ENCODE data around the gene CSMD2. TPM values are rescaled to one million over a fixed set of nuclear protein-coding genes. Genes with fewer than 3 reads are reported as not detected.

CSMD2 gene
- total and polyA plus RNA-seq, 2 donors (not counting 1 experiment from before 2014, with no cell fraction given): 2.2 to 7.6 TPM

DNA sequence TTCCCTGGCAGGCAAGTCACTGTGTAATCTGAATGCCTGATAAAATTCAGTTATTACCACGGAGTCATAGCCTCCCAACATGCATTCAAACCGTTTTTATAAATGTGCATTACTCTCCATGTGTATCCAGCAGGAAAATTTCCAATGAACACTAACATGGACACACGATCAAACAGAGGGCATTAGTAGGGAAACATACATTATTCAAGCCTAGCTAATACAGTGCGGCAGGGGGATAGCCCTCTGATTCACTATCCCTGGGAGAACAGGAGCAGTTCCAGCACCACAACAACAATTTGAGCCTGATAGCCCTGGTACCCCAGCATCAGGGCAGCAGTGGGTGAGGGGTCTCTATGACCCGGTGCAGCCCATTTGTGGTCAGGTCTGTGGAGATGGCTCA is 337.0 kb downstream of the CSMD2 start:
- DNase-seq (ENCODE audit: low read depth in 2 of 2): no peak
- H3K36me3 ChIP-seq (ENCODE audit: control insufficient read depth, insufficient read depth, low read length): no peaks in the 10 kb centered on the region
- H3K79me2 ChIP-seq (ENCODE audit: control insufficient read depth, insufficient read depth, low read length): no peaks in the 10 kb centered on the region
- TF ChIP-seq, protein P1, sequence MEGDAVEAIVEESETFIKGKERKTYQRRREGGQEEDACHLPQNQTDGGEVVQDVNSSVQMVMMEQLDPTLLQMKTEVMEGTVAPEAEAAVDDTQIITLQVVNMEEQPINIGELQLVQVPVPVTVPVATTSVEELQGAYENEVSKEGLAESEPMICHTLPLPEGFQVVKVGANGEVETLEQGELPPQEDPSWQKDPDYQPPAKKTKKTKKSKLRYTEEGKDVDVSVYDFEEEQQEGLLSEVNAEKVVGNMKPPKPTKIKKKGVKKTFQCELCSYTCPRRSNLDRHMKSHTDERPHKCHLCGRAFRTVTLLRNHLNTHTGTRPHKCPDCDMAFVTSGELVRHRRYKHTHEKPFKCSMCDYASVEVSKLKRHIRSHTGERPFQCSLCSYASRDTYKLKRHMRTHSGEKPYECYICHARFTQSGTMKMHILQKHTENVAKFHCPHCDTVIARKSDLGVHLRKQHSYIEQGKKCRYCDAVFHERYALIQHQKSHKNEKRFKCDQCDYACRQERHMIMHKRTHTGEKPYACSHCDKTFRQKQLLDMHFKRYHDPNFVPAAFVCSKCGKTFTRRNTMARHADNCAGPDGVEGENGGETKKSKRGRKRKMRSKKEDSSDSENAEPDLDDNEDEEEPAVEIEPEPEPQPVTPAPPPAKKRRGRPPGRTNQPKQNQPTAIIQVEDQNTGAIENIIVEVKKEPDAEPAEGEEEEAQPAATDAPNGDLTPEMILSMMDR (conservative IDR thresholded peaks at IDR 0.05 in 1 of 2, IDR thresholded peaks at IDR 0.05 in 1 of 2; ENCODE audit: low read depth in 1 of 2, low read length in 2 of 2): no peak
- TF ChIP-seq EZH2 (IDR thresholded peaks at IDR 0.05; ENCODE audit: low read length, missing control alignments): no peak
- no peaks in the 10 kb centered on the region for H4K20me1 ChIP-seq (ENCODE audit: control insufficient read depth, extremely low read depth, insufficient read depth, low read length)
- no peaks in the 10 kb centered on the region for H3K4me1 ChIP-seq (ENCODE audit: control insufficient read depth, extremely low read depth, insufficient read depth, low read length)
- no peak overlapping the region for H3K4me2 ChIP-seq (ENCODE audit: extremely low read depth, insufficient read depth, low read length)
- H3K27me3 ChIP-seq (ENCODE audit: control insufficient read depth, insufficient read depth, low read length): no peaks in the 10 kb centered on the region
- H2AFZ ChIP-seq (ENCODE audit: low read length): no peak overlapping the region
- H3K4me3 ChIP-seq (replicated peaks in 1 of 4; ENCODE audit: control extremely low read depth in 1 of 4, insufficient read depth in 1 of 4, low read depth in 3 of 4, low read length in 4 of 4): no peak overlapping the region
- no peaks in the 10 kb centered on the region for H3K9me3 ChIP-seq (ENCODE audit: control insufficient read depth, insufficient read depth, low read depth, low read length)
- no peak overlapping the region for H3K9ac ChIP-seq (ENCODE audit: insufficient read depth, low read length)
- no peak overlapping the region for H3K27ac ChIP-seq (ENCODE audit: insufficient read depth, low read length)

DNA sequence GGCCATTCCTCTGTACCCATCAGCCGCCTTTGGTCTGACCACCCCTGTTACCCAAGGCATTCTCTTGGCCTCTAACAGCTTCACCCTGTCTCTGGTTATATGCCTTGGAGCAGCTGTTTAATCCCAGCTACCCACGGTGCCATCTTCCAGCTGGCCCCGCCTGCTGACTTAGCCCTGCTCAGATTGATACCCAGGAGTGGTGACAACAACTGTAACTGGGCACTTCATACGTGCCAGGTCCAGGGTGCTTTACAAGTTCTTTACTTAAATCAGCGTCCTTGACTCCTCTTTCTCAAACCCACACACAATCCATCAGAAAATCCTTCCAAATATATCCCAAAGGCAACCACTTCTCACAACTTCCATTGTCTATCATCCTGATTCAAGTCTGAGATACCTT is 338.3 kb downstream of the CSMD2 start:
- H3K9ac ChIP-seq (ENCODE audit: insufficient read depth, low read length): no peak overlapping the region

DNA sequence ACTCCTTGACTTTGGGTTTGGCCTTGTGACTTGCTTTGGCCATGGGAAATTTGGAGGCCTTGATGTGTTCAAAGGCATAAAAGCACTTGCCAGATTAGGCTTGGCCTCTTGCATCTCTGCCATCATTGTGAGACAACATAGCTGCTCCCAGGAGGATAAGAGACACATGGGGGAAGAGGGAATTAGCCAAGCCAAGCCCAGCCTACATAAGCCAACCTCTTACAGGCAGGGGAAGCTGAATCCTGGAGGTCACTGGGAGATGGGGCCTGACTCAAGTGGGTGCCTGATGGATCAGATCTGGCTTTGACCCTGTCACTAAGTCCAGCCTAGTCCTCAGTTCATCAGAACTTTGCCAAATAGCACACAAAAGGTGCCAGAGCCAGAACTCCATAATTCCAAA is 338.7 kb downstream of the CSMD2 start:
- H3K9me3 ChIP-seq (ENCODE audit: control insufficient read depth, insufficient read depth, low read depth, low read length): no peaks in the 10 kb centered on the region
- H4K20me1 ChIP-seq (ENCODE audit: control insufficient read depth, extremely low read depth, insufficient read depth, low read length): no peaks in the 10 kb centered on the region
- H3K27me3 ChIP-seq (ENCODE audit: control insufficient read depth, insufficient read depth, low read length): no peaks in the 10 kb centered on the region
- H3K4me3 ChIP-seq (replicated peaks in 1 of 4; ENCODE audit: control extremely low read depth in 1 of 4, insufficient read depth in 1 of 4, low read depth in 3 of 4, low read length in 4 of 4): no peak overlapping the region
- no peaks in the 10 kb centered on the region for H3K79me2 ChIP-seq (ENCODE audit: control insufficient read depth, insufficient read depth, low read length)
- no peak overlapping the region for H3K4me2 ChIP-seq (ENCODE audit: extremely low read depth, insufficient read depth, low read length)
- TF ChIP-seq, protein P1 (conservative IDR thresholded peaks at IDR 0.05 in 1 of 2, IDR thresholded peaks at IDR 0.05 in 1 of 2; ENCODE audit: low read depth in 1 of 2, low read length in 2 of 2): no peak
- no peak for TF ChIP-seq EZH2 (IDR thresholded peaks at IDR 0.05; ENCODE audit: low read length, missing control alignments)
- no peaks in the 10 kb centered on the region for H3K36me3 ChIP-seq (ENCODE audit: control insufficient read depth, insufficient read depth, low read length)
- H3K9ac ChIP-seq (ENCODE audit: insufficient read depth, low read length): no peak overlapping the region
- H2AFZ ChIP-seq (ENCODE audit: low read length): no peak overlapping the region
- no peaks in the 10 kb centered on the region for H3K4me1 ChIP-seq (ENCODE audit: control insufficient read depth, extremely low read depth, insufficient read depth, low read length)
- no peak overlapping the region for H3K27ac ChIP-seq (ENCODE audit: insufficient read depth, low read length)
- DNase-seq (ENCODE audit: low read depth in 2 of 2): no peak

More for the DNA sequence above, 338.3 kb downstream of the CSMD2 start:
- Histone ChIP-seq H3K9me3 (ENCODE audit: control insufficient read depth, insufficient read depth, low read depth, low read length) (no peaks in the 10 kb centered on the region), H3K4me1 (ENCODE audit: control insufficient read depth, extremely low read depth, insufficient read depth, low read length) (no peaks in the 10 kb centered on the region), H3K27ac (ENCODE audit: insufficient read depth, low read length) (no peak overlapping the region), H3K27me3 (ENCODE audit: control insufficient read depth, insufficient read depth, low read length) (no peaks in the 10 kb centered on the region), H2AFZ (ENCODE audit: low read length) (no peak overlapping the region), H3K4me3 (replicated peaks in 1 of 4; ENCODE audit: control extremely low read depth in 1 of 4, insufficient read depth in 1 of 4, low read depth in 3 of 4, low read length in 4 of 4) (no peak overlapping the region), H3K79me2 (ENCODE audit: control insufficient read depth, insufficient read depth, low read length) (no peaks in the 10 kb centered on the region), H3K4me2 (ENCODE audit: extremely low read depth, insufficient read depth, low read length) (no peak overlapping the region), H3K36me3 (ENCODE audit: control insufficient read depth, insufficient read depth, low read length) (no peaks in the 10 kb centered on the region), H4K20me1 (ENCODE audit: control insufficient read depth, extremely low read depth, insufficient read depth, low read length) (no peaks in the 10 kb centered on the region)
- no peak for DNase-seq (ENCODE audit: low read depth in 2 of 2)
- TF ChIP-seq, protein P1 (conservative IDR thresholded peaks at IDR 0.05 in 1 of 2, IDR thresholded peaks at IDR 0.05 in 1 of 2; ENCODE audit: low read depth in 1 of 2, low read length in 2 of 2): no peak
- TF ChIP-seq EZH2 (IDR thresholded peaks at IDR 0.05; ENCODE audit: low read length, missing control alignments): no peak
